A673 (cell line): ENCODE results near the gene IL1RL1.

ENCODE experiments used
- EZH2 ChIP-seq: fragments of 200-600 bp; sonication (generic); IDR thresholded peaks from 2 replicates; pipeline ENCODE4 v1.6.1; 2017; ENCODE audit warnings: borderline replicate concordance, low read depth, mild to moderate bottlenecking, mixed read lengths, antibody characterized with exemption, low read length; ENCODE audit not compliant: poor library complexity, severe bottlenecking
- TF ChIP-seq, protein P1 (sequence below): fragments of 300-800, 200-600 bp; sonication (generic); conservative IDR thresholded peaks from 2 replicates; pipeline ENCODE4 v1.5.1; 2017; ENCODE audit warnings: low read depth, mild to moderate bottlenecking, antibody characterized with exemption, low read length, moderate library complexity, mixed read lengths

DNA sequence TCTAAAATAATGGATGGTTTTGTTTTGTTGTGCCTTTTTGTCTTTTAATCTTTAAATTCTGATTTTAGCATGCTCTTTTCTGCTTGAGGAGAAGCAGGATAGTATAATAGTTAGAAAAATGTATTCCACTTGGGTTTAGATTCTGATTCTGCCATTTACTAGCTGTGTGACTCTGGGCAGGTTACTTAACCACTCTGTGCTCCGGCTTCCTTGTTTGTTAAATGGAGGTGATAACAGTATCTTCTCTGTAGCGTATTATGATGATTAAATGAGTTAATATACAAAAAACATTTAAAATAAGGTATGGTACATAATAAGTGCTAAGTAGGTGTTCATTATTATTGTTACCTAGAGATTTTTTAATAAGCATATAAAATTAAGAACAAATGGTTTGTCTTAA, 84.6 kb downstream of the IL1RL1 start:
- TF ChIP-seq, protein P1, sequence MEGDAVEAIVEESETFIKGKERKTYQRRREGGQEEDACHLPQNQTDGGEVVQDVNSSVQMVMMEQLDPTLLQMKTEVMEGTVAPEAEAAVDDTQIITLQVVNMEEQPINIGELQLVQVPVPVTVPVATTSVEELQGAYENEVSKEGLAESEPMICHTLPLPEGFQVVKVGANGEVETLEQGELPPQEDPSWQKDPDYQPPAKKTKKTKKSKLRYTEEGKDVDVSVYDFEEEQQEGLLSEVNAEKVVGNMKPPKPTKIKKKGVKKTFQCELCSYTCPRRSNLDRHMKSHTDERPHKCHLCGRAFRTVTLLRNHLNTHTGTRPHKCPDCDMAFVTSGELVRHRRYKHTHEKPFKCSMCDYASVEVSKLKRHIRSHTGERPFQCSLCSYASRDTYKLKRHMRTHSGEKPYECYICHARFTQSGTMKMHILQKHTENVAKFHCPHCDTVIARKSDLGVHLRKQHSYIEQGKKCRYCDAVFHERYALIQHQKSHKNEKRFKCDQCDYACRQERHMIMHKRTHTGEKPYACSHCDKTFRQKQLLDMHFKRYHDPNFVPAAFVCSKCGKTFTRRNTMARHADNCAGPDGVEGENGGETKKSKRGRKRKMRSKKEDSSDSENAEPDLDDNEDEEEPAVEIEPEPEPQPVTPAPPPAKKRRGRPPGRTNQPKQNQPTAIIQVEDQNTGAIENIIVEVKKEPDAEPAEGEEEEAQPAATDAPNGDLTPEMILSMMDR: no peak
- TF ChIP-seq EZH2: no peak
